Activated CD8-positive, alpha-beta memory T cell treated with anti-CD3 and anti-CD28 coated beads for 36 hours (primary cell): ENCODE data around the gene AGRP. TPM values are rescaled to one million over a fixed set of nuclear protein-coding genes. Genes with fewer than 3 reads are reported as not detected.
"Not testable (repeated sequence)": the region's sequence is repeated elsewhere in the genome, so short reads cannot be mapped to it uniquely, and the experiment has no call there.

Source experiments
- CTCF ChIA-PET: fragments of 350-600 bp; sonication (Branson Sonifier 250); formaldehyde crosslinking; loops from one replicate; lab custom pipeline; 2021; ENCODE audit warnings: antibody characterized with exemption; lab: Charles Lee
- POLR2A ChIA-PET: fragments of 350-600 bp; sonication (Branson Sonifier 250); formaldehyde crosslinking; loops from one replicate; lab custom pipeline; 2021; ENCODE audit warnings: antibody characterized with exemption; lab: Charles Lee
- total RNA-seq, 2 experiments: library from RNA; stranded (reverse); gene quantifications; one replicate each; pipeline ENCODE4 v1.2.3, GENCODE V29; 2021

AGRP gene
- total RNA-seq, 2 experiments from 2014 or later, result 0.25 TPM; not detected in 1

DNA sequence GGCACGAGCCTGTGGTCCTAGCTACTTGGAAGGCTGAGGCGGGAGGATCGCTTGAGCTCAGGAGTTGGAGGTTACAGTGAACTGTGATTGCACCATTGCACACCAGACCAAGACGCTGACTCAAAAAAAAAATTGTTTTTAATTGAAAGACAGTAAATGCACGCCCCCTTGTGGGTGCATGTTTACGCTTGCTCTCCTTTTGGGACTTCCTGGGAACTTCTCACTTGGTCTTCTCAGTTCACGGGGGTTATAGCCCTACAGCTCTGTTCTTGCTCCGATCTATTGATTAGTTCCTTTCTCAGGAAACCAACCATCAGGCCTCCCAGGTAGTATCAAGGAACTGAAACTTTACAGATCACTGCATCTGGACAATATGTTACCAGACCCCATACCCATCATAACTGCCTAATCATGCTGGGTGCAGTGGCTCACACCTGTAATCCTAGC, 31.1 kb upstream of the AGRP start:
- ChIA-PET CTCF (interaction anchor here (0.6 to 3.7 kb wide), 12 partner anchors 9 to 526 kb away, joined by 3 to 26 read pairs (median 8); partner anchors contain the start of genes ATP6V0D1 and CARMIL2), POLR2A (interaction anchor here (0.9 kb wide), 1 partner anchor 146 kb away, joined by 3 read pairs; the partner anchor contains the start of gene ACD)

DNA sequence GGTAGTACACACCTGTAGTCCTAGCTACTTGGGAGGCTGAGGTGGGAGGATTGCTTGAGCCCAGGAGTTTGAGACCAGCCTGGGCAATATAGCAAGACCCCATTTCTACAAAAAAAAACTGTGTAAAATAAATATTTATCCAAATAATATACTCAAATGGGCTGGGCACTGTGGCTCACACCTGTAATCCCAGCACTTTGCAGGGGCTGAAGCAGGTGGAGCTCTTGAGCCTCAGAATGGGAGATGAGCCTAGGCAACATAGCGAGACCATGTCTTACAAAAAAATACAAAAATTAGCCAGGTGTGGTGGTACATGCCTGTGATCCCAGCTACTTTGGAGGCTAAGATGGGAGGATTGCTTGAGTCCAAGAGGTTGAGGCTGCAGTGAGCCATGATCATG, 30.5 kb upstream of the AGRP start:
- CTCF ChIA-PET, result interaction anchor here (0.6 to 3.7 kb wide), 13 partner anchors 9 to 548 kb away, joined by 3 to 26 read pairs (median 8); partner anchors contain the start of genes ATP6V0D1 and CARMIL2
- POLR2A ChIA-PET, result interaction anchor here (0.9 kb wide), 1 partner anchor 146 kb away, joined by 3 read pairs; the partner anchor contains the start of gene ACD

DNA sequence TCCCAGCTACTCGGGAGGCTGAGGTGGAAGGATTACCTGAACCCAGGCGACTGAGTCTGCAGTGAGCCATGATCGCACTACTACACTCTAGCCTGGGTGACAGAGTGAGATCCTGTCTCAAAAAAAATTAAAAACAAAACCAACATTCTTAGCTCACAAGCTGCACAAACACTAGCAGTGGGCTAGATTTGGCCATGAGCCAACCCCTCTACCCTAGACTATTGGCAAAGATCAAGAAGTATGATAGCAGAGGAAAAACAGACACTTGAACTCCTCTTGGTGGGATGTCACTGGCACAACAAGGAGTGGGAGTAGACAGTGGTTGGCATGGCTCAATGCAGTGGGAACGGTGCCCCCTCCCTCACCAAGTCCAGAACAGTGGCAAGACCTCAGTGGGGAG, 25.7 kb upstream of the AGRP start:
- ChIA-PET POLR2A (no interaction called here), CTCF (interaction anchor here (1.0 to 1.9 kb wide), 2 partner anchors 12 to 28 kb away, joined by 3 to 6 read pairs; partner anchors contain the start of gene ATP6V0D1)

DNA sequence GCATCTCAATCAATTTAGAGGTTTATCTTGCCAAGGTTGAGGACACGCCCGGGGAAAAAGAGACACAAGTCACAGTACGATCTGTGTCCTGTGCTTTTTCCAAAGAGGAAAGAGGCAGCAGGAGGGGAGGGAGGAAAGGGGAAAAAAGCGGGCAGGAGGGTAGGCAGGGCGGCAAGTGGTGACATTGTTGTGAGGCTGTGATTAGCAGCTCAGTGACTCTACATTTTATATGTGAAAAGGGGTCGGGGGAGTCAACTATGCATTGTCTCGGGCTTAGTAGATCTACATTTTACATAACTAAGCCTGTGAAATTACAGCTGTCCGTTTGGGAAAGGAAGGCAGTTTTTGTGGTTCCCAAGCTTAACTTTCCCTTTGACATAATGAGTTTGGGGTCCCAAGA, 23.1 kb upstream of the AGRP start:
- ChIA-PET POLR2A (no interaction called here), CTCF (interaction anchor here (0.7 to 2.0 kb wide), 5 partner anchors 8 to 118 kb away, joined by 3 to 7 read pairs (median 3); no protein-coding TSS in a partner anchor)

- POLR2A ChIA-PET, result interaction anchor here (0.7 kb wide), 1 partner anchor 22 kb away, joined by 5 read pairs; no protein-coding TSS in a partner anchor
Observed at GRCh38 chr16:67504031-67505021, 21.0 kb upstream of the AGRP start.

DNA sequence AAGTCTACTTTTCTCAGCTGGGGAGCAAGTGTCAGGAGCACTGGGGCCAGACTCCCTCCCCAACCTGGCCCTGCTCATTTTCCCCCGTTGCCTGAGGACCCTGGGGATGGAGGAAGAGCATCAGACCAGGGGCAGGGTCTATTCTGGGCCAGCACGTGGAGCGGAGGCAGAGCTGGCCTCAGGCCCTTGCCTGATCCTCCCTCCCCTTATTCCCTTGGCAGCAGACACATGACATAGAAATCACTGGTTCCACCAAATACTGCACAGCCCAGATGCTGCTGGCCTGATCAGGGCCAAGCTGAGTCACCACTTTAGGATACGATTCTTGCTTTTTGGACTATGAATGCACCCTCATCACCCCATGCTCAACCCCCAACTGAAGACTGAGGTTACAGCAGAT, 15.8 kb upstream of the AGRP start:
- CTCF ChIA-PET, result interaction anchor here (1.3 kb wide), 1 partner anchor 8 kb away, joined by 3 read pairs; no protein-coding TSS in a partner anchor

More at GRCh38 chr16:67504031-67505021, 21.0 kb upstream of the AGRP start:
- CTCF ChIA-PET, result interaction anchor here (0.9 to 1.8 kb wide), 3 partner anchors 10 to 17 kb away, joined by 3 to 8 read pairs (median 4); no protein-coding TSS in a partner anchor

GRCh38 chr16:67490335-67491096, 7.2 kb upstream of the AGRP start:
- ChIA-PET POLR2A (interaction anchor here (0.6 kb wide), 3 partner anchors 240 to 485 kb away, joined by 3 to 7 read pairs (median 5); no protein-coding TSS in a partner anchor), CTCF (interaction anchor here (1.1 to 5.1 kb wide), 3 partner anchors 8 to 31 kb away, joined by 3 to 26 read pairs (median 25); no protein-coding TSS in a partner anchor)

More for the DNA sequence above, 15.8 kb upstream of the AGRP start:
- POLR2A ChIA-PET, result no interaction called here

DNA sequence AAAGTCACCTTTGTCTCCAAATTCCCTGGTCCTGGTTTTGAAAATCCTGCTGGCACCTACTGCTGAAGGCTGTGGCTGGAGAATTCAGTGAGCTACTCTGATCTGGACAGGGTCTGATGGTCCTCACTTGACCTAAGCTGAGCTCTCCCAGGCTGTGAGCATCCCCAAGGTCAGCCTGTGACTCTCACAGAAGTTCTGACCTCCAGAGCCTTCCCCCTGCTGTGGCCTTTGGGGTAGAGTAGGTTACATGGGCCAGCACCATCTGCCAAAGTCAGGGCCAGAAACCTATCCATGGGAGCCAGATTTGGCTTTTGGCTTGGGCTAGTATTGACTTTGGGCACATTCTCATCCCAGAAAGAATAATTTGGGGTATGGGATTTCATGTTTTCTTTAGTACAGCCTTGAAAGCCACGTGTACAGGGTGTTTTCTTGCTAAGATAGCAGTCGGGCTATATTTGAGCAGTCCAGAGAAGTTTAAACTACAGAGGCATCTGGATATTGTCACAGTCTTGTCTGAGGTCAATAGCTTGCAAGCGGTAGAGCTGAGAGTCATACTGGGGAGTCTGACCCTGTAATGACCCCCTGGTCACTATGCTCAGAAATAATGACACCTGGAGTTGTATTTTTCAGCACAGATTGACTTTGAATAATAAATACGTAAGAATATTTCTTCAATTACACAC, 6.2 kb upstream of the AGRP start:
- ChIA-PET CTCF (interaction anchor here (5.1 kb wide), 1 partner anchor 32 kb away, joined by 25 read pairs; no protein-coding TSS in a partner anchor), POLR2A (no interaction called here)

DNA sequence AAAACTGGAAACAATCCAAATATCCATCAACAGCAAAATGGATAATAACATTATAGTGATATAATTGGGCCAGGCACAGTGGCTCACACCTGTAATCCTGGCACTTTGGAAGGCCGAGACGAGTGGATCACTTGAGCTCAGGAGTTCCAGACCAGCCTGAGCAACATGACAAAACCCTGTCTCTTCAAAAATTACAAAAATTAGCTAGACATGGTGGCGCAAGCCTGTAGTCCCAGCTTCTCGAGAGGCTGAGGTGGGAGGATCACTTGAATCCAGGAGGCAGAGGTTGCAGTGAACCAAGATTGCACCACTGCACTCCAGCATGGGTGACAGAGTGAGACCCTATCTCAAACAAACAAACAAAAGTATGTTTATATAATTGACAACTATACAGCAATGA, 4.2 kb upstream of the AGRP start:
- CTCF ChIA-PET, result interaction anchor here (0.5 to 0.8 kb wide), 2 partner anchors 35 to 673 kb away, joined by 3 read pairs; no protein-coding TSS in a partner anchor
- POLR2A ChIA-PET, result not testable (repeated sequence)

- ChIA-PET CTCF (interaction anchor here (0.8 to 2.6 kb wide), 2 partner anchors 28 to 36 kb away, joined by 3 to 7 read pairs; no protein-coding TSS in a partner anchor), POLR2A (no interaction called here)
Observed at GRCh38 chr16:67486805-67487204, 3.5 kb upstream of the AGRP start.

GRCh38 chr16:67483731-67484525, 581 bp upstream of the AGRP start:
- ChIA-PET CTCF (interaction anchor here (1.4 to 2.6 kb wide), 2 partner anchors 30 to 64 kb away, joined by 4 to 7 read pairs; no protein-coding TSS in a partner anchor), POLR2A (no interaction called here)

GRCh38 chr16:67482233-67482924, 968 bp downstream of the AGRP start:
- ChIA-PET CTCF (interaction anchor here (0.6 to 2.6 kb wide), 11 partner anchors 8 to 202 kb away, joined by 3 to 15 read pairs (median 5); partner anchors contain the start of gene RIPOR1), POLR2A (interaction anchor here (0.6 to 1.0 kb wide), 2 partner anchors 22 to 81 kb away, joined by 4 to 5 read pairs; no protein-coding TSS in a partner anchor)

- CTCF ChIA-PET, result interaction anchor here (0.6 to 2.6 kb wide), 23 partner anchors 9 to 532 kb away, joined by 3 to 20 read pairs (median 5); partner anchors contain the start of genes C16orf86, ENKD1 and RIPOR1
Observed at GRCh38 chr16:67481561-67482232, 1.6 kb downstream of the AGRP start.

GRCh38 chr16:67480833-67481560, 2.4 kb downstream of the AGRP start, which contains the start of gene ATP6V0D1:
ATP6V0D1 (minus strand) TSS chr16:67481157; CDS start chr16:67481086, 71 bp downstream.
- CTCF ChIA-PET, result interaction anchor here (0.5 to 2.6 kb wide), 23 partner anchors 12 to 531 kb away, joined by 3 to 20 read pairs (median 5); partner anchors contain the start of genes C16orf86, ENKD1 and RIPOR1
- POLR2A ChIA-PET, result interaction anchor here (0.6 to 1.1 kb wide), 6 partner anchors 30 to 653 kb away, joined by 3 to 5 read pairs (median 3); partner anchors contain the start of genes GFOD2 and PSMB10

More at GRCh38 chr16:67481561-67482232, 1.6 kb downstream of the AGRP start:
- POLR2A ChIA-PET, result interaction anchor here (0.6 to 1.1 kb wide), 5 partner anchors 42 to 652 kb away, joined by 3 read pairs; partner anchors contain the start of genes GFOD2 and PSMB10
